Stimulated activated CD4-positive, alpha-beta T cell treated with anti-CD3 and anti-CD28 coated beads, Interleukin-12 subunit alpha, Interleukin-12 subunit beta, amount 100 ng/mL, for 48 hours (primary cell): Measurements from ENCODE around the gene PARVA.

Experiments
- DNase-seq, 3 donors: peaks; one replicate each; pipeline ENCODE4 v3.0.0-alpha.2; 2020; ENCODE audit warnings: low read depth in 2 of 3, low spot score in 1 of 3

Gene PARVA

GRCh38 chr11:12544986-12545775 lies 167.8 kb downstream of the PARVA start:
- DNase-seq, result no peak

DNA sequence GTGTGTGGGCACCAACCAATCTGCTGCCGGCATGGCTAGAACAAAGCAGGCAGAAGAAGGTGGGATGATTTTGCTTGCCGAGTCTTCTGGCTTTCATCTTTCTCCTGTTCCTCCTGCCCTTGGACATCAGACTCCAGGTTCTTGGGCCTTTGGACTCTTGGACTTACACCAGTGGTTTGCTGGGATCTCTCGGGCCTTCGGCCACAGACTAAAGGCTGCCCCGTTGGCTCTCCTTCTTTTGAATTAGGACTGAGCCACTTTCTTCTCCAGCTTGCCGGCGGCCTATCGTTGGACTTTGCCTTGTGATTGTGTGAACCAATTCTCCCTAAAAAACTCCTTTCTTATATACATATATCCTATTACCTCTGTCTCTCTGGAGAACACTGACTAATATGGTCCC lies 168.8 kb downstream of the PARVA start:
- no peak for DNase-seq

GRCh38 chr11:12546660-12547059 lies 169.3 kb downstream of the PARVA start:
- no peak for DNase-seq

- DNase-seq, result no peak
These were observed 170.7 kb downstream of the PARVA start for GRCh38 chr11:12547953-12548650.

DNA sequence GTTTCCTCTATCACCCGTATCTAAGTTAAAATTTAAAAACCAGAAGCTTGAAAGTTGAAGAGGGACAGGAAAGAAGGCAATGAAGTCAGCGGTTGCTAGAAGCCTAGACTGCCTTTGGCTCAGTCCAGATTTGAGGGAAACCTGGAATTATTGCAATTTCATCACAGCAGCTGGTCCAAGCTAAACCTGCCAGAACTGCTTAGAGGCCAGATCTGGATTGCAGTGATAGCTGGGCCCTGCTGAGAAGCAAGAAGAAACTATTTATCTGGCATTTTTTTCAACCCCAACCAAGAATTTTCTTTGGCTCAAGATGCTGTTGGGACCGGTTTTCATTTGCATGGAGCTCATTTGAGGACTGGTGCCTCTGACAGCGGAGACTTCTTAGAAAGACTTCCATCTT lies 175.3 kb downstream of the PARVA start:
- no peak for DNase-seq

GRCh38 chr11:12554122-12554521 lies 176.8 kb downstream of the PARVA start:
- DNase-seq, result no peak

DNA sequence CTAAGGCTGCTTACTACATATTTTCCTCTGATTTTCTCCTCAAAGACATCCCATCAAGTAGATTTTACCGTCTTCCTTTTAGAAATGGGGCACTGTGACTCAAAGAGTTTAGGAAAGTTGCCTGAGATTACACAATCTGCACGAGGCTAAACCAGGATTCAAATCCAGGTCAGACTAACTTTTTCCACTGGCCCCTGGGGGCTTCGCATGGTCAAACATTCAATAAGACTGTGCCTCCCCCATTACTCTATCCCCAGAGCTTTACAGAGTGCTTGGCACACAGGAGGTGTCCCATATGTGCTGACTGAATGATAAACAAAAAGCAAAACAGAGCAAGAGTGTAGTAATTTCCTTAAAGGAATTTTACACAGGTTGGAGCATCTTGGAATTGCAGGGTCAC lies 178.8 kb downstream of the PARVA start:
- DNase-seq, result no peak

GRCh38 chr11:12556788-12557384 lies 179.5 kb downstream of the PARVA start:
- no peak for DNase-seq

- no peak for DNase-seq
These were observed 181.6 kb downstream of the PARVA start for GRCh38 chr11:12559011-12559410.

DNA sequence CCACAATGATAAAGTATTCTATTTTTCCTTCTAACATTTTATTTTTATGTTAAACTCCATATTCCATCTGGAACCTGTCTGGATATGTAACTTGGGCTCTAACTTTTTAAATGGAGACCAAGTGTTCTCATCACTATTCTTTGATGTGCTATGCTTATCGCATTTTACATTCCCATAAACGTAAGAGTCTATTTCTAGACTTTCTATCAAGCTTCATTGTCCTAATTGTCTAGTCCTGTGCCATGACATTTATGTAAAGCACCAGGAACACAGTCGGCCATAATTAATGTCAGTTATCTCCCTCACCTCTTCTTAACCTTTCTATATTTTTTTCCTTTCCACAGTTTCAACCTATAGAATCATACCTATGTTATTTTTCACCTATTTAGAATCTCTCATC lies 183.0 kb downstream of the PARVA start:
- no peak for DNase-seq

DNA sequence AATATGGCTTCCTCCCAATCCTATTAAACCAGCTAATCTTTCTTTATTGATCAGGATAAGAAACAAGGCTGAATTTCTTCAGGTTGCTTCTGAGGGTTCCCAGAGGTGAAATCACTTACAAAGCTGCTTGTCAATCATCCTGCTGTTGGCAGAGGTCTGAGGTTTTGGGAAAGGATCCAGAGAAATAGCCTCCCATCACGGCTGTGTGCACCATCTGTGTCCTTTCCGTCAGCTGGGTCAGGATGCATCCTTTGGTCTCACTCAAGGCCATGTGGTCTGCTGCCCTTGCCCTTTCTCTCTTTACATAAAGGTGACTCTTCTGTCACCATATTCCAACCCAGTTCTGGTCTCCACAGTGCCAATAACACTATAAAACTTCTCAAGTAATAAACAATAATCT lies 183.5 kb downstream of the PARVA start:
- DNase-seq, result no peak

DNA sequence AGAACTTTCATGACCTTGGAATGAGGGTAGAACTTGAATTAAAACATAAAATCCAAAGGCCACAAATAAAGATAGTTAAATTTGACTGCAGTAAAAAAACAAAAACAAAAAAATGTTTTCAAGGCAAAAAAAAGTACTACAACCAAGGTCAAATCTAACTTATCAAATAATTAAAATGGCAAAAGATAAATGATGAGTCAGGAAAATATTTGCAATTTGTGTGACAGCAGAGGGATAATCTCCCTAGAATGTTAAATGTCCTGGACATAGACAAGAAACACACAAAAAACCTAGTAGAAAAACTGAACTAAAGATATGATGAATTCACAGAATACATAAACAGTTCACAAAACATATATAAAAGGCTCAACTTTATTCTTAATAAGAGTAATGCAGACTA lies 186.6 kb downstream of the PARVA start:
- DNase-seq, result no peak

DNA sequence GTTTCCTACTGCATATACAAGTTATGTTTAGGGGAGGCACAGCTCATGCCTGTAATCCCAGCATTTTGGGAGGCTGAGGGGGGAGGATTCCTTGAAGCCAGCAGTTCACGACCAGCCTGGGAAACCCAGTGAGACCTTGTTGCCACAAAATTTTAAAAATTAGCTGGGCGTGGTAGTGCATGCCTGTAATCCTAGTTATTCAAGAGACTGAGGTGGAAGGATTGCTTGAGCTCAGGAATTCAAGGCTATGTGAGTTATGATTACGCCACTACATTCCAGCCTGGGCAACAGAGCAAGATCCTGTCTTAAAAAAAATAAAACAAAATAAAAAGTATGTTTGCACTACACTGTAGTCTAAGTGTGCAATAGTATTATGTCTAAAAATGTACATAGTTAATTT lies 188.0 kb downstream of the PARVA start:
- no peak for DNase-seq

DNA sequence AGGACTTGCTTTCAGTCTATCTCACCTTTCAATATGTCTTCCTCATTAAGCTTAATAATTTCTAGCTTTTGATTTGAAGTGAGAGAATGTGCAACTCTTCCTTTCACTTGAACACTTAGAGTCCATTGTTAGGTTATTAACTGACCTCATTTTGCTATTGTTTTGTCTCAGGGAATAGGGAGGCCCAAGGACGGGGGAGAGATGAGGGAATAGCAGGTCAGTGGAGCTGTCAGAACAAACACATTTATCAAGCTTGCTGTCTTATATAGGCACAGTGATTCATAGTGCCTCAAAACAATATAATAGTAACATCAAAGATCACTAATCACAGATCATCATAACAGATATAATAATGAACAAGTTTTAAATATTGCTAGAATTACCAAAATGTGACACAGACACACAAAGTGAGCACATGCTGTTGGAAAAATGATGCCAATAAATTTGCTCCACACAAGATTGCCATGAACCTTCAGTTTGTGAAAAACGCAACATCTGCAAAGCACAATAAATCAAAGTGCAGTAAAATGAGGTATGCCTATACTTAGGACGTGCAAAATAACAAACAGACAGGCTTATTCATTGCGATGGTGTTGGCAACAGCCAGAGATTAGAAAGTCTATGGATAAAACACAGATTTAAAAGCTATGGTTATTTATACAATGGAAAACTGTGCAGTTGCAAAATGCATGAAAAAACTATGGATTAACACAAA lies 190.5 kb downstream of the PARVA start:
- DNase-seq, result no peak

- DNase-seq, result no peak
These were observed 192.4 kb downstream of the PARVA start for GRCh38 chr11:12569499-12570425.

GRCh38 chr11:12573707-12574485 lies 196.5 kb downstream of the PARVA start:
- no peak for DNase-seq

- no peak for DNase-seq
These were observed 200.6 kb downstream of the PARVA start for GRCh38 chr11:12577725-12578644.

DNA sequence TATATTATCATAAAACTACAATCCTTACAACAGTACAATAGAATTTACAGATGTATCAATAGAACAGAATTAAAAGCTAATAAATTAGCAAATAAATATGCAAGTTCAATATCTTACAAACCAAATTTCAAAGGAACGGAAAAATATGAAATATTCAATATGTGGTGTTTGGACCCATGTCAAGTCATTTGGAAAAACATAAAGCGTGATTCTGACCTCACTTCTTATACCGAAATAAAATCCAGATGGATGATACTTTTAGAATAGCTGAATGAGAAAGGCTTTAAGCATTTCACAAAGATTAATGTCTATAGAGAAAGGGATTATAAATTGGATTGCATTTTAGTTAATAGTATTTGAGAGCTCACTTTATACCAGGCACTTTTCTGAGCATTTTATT lies 204.0 kb downstream of the PARVA start:
- no peak for DNase-seq

GRCh38 chr11:12581923-12582322 lies 204.6 kb downstream of the PARVA start:
- no peak for DNase-seq
